ENCODE measurements around the gene SSBP3. TPM values are rescaled to one million over a fixed set of nuclear protein-coding genes. Genes with fewer than 3 reads are reported as not detected.

The SSBP3 gene
- total RNA-seq, 4 donors from 2014 or later = 32.8 to 63.4 (median 47.4) TPM

DNA sequence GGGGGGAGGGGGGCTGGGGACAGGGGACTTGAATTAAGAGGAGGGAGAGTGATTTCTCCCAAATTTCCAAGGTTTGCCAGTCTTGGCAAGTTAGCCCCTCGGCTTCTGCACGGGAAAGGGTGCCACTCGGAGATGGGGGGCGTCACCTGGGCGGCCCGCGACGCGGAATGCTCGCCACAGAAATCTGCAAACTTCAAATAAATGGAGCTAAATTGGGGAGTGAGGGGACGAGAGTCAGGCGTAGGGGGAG lies 885 bp upstream of the SSBP3 start:
- no peak for TF ChIP-seq EP300 (IDR thresholded peaks at IDR 0.05)
- TF ChIP-seq, protein P1, sequence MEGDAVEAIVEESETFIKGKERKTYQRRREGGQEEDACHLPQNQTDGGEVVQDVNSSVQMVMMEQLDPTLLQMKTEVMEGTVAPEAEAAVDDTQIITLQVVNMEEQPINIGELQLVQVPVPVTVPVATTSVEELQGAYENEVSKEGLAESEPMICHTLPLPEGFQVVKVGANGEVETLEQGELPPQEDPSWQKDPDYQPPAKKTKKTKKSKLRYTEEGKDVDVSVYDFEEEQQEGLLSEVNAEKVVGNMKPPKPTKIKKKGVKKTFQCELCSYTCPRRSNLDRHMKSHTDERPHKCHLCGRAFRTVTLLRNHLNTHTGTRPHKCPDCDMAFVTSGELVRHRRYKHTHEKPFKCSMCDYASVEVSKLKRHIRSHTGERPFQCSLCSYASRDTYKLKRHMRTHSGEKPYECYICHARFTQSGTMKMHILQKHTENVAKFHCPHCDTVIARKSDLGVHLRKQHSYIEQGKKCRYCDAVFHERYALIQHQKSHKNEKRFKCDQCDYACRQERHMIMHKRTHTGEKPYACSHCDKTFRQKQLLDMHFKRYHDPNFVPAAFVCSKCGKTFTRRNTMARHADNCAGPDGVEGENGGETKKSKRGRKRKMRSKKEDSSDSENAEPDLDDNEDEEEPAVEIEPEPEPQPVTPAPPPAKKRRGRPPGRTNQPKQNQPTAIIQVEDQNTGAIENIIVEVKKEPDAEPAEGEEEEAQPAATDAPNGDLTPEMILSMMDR (IDR thresholded peaks at IDR 0.05) = peak in 1 of 3 experiments; percentile 1
- H3K9me3 ChIP-seq = no peaks in the 10 kb centered on the region
- peak overlapping the region; percentile 93 to 99 (median 98) for H3K27ac ChIP-seq (replicated peaks in 1 of 4)
- peak overlapping the region; percentile 88 to 99 (median 97) for H3K4me3 ChIP-seq
- WGBS = 0% methylated on average over 12 of the region's 12 CpGs
- DNase-seq (ENCODE audit: extremely low spot score) = no peak
- no peaks in the 10 kb centered on the region for H3K27me3 ChIP-seq
- H3K4me1 ChIP-seq = peaks cover 30 to 58% (median 51%) of the 10 kb centered on the region in 4 donors
- H3K36me3 ChIP-seq = peaks cover 0 to 12% (median 0%) of the 10 kb centered on the region in 4 donors
- intact Hi-C loops (cut with DNase I) = loop anchor here (1.0 to 10.0 kb wide), 4 partner anchors 72 to 205 kb away; partner anchors contain the start of genes CYB5RL and MRPL37

DNA sequence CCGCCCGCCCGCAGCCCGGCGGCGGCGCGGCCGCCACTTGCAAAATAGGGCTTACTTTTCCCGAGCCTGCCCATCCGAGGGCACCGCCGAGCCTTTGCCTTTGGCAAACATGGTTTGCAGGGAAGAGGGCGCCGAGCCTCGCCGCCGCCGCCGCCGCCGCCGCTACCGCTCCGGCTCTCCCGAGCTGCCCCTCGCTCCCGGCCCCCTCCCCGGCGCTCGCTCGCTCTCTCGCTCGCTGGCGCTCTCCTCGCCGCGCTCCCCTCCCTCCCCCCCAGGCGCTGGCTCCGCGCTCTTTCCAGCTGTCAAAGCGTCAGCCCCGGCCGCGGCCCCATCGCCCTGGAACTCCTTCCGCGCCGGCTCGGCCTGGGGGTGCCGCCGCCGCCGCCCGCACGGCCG lies 298 bp downstream of the SSBP3 start:
- intact Hi-C loops (cut with DNase I) = loop anchor here (2.0 to 10.0 kb wide), 3 partner anchors 71 to 204 kb away; partner anchors contain the start of genes CYB5RL and MRPL37
- Histone ChIP-seq H3K36me3 (peaks cover 1 to 24% (median 10%) of the 10 kb centered on the region in 4 donors), H3K4me1 (peaks cover 38 to 69% (median 58%) of the 10 kb centered on the region in 4 donors), H3K27me3 (no peaks in the 10 kb centered on the region), H3K4me3 (peak overlapping the region; percentile 88 to 99 (median 97)), H3K9me3 (no peaks in the 10 kb centered on the region), H3K27ac (replicated peaks in 1 of 4) (peak overlapping the region; percentile 93 to 99 (median 98))
- no peak for DNase-seq (ENCODE audit: extremely low spot score)
- 0% methylated on average over 11 of the region's 57 CpGs for WGBS
- TF ChIP-seq POLR2A (IDR thresholded peaks at IDR 0.05; ENCODE audit: low read depth) = no peak
- TF ChIP-seq, protein P1 (IDR thresholded peaks at IDR 0.05) = no peak
- TF ChIP-seq POLR2AphosphoS5 (IDR thresholded peaks at IDR 0.05) = no peak
- TF ChIP-seq EP300 (IDR thresholded peaks at IDR 0.05) = no peak

DNA sequence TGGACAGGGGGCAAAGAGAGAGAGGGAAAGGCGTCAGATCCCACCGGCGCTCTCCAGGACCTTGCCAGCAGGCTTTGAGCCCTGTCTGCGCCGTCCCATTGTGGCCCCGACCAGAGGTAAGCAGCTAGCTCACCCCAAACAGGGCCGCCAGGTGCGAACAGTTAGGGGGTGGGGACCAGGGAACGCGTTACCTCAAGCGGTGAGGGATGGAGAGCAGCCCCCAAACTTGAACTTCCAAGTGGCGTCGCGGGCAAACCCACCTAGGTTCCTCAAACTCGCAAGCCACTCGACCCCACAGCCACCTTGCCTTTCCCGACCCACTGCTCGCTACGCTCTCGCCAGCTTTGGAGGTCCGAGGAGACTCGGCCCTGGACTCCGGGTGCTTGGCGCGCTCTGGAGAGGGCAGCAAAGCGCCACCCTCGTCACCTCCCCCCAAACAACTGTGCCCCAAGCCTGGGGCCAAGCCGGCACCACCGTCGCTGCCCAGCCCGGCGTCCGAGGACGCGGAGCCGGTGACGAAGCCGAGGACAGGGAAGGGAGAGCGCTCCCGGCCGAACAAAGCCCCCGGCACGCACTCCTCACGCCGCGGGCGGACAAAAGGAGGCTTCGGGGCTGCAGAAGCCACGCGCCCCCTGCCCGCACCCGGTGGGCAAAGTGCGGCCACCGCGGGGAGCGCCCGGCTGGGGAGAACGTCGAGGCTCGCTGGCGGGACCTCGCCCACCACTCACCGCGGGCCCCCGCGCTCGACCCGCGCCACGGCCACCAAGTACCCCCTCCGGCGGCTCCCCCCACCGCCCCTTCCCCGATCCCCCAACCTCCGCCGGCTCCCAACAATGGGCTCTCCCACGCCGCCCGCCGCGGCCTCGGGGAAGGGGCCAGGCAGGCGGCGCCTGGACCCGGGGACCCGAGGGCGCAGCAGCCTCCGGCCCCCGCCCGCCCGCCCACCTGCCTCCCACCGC lies 976 bp downstream of the SSBP3 start:
- Histone ChIP-seq H3K9me3 (no peaks in the 10 kb centered on the region), H3K27ac (replicated peaks in 1 of 4) (peak overlapping the region; percentile 72 to 99 (median 96)), H3K4me1 (peaks cover 45 to 74% (median 58%) of the 10 kb centered on the region in 4 donors), H3K36me3 (peaks cover 5 to 31% (median 13%) of the 10 kb centered on the region in 4 donors), H3K4me3 (peak overlapping the region; percentile 88 to 99 (median 97)), H3K27me3 (no peaks in the 10 kb centered on the region)
- TF ChIP-seq EP300 (IDR thresholded peaks at IDR 0.05) (no peak), POLR2AphosphoS5 (IDR thresholded peaks at IDR 0.05) (peak in 1 of 2 donors; percentile 13)
- intact Hi-C loops (cut with DNase I) = loop anchor here (5.0 to 10.0 kb wide), 2 partner anchors 70 to 203 kb away; partner anchors contain the start of genes CYB5RL and MRPL37
- WGBS = 5% methylated on average over 55 of the region's 92 CpGs
- DNase-seq (ENCODE audit: extremely low spot score) = no peak

DNA sequence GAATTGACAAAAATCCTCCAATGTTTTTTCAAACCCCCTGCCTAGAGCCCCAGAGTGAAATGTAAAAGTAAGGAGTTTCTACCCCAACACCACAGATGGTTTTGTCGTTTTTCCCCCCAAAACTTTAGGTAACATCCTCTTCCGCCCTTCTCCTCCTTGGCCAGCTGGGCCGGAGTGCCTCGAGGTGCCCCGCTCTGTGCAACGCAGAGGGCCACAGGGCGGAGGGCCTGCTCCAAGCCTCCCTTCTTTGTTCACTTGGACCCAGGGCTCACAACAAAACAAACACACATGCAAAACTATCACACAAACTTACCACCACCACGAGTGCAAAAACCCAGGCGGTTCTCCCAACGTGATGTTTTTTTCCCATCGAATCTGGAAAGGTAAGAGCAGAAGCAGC lies 1.9 kb downstream of the SSBP3 start:
- no peak for DNase-seq (ENCODE audit: extremely low spot score)
- no peaks in the 10 kb centered on the region for H3K27me3 ChIP-seq
- peaks cover 46 to 71% (median 56%) of the 10 kb centered on the region in 4 donors for H3K4me1 ChIP-seq
- H3K4me3 ChIP-seq = peak overlapping the region; percentile 88 to 99 (median 97)
- H3K27ac ChIP-seq (replicated peaks in 1 of 4) = peak overlapping the region; percentile 72 to 99 (median 96)
- intact Hi-C loops (cut with DNase I) = loop anchor here (10.0 kb wide), 1 partner anchor 69 kb away; no protein-coding TSS in a partner anchor
- peaks cover 9 to 40% (median 21%) of the 10 kb centered on the region in 4 donors for H3K36me3 ChIP-seq
- 75% methylated on average over 11 of the region's 11 CpGs for WGBS
- TF ChIP-seq EP300 (IDR thresholded peaks at IDR 0.05) (no peak), POLR2AphosphoS5 (IDR thresholded peaks at IDR 0.05) (no peak), POLR2A (IDR thresholded peaks at IDR 0.05; ENCODE audit: low read depth) (no peak)
- TF ChIP-seq, protein P1 (IDR thresholded peaks at IDR 0.05) = no peak
- no peaks in the 10 kb centered on the region for H3K9me3 ChIP-seq

DNA sequence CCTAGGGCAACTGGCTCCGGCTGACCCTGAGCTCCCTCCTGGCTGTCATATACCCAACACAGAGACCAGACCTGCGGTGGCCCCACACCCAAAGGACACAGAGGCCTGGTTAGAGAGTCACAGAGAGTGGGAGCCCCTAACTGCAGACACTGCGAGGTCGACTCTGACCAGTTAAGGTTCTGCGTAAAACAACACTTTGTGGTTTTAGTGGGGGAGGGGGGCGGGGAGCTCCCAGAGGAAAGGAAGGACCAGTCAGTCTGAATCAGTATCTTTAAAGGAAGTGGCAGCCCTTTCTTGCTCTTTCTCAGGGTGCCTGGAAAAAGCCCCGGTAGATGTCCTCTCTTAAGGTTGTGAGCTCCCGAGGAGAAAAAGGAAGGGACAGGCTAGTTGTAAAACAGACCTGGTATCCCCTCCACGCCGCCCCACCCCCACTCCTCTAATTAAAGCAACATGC lies 2.4 kb downstream of the SSBP3 start:
- DNase-seq (ENCODE audit: extremely low spot score) = no peak
- peaks cover 43 to 67% (median 53%) of the 10 kb centered on the region in 4 donors for H3K4me1 ChIP-seq
- intact Hi-C loops (cut with DNase I) = loop anchor here (10.0 kb wide), 1 partner anchor 69 kb away; no protein-coding TSS in a partner anchor
- 54% methylated on average over 9 of the region's 10 CpGs for WGBS
- H3K27ac ChIP-seq (replicated peaks in 1 of 4) = peak overlapping the region; percentile 72 to 99 (median 96)
- H3K9me3 ChIP-seq = no peaks in the 10 kb centered on the region
- TF ChIP-seq POLR2AphosphoS5 (IDR thresholded peaks at IDR 0.05) (no peak), POLR2A (IDR thresholded peaks at IDR 0.05; ENCODE audit: low read depth) (no peak), EP300 (IDR thresholded peaks at IDR 0.05) (no peak)
- TF ChIP-seq, protein P1 (IDR thresholded peaks at IDR 0.05) = no peak
- peaks cover 13 to 45% (median 26%) of the 10 kb centered on the region in 4 donors for H3K36me3 ChIP-seq
- H3K27me3 ChIP-seq = no peaks in the 10 kb centered on the region
- peak overlapping the region; percentile 88 to 99 (median 97) for H3K4me3 ChIP-seq
